Limb (tissue), 2 donors: ENCODE measurements around the gene SLC5A9.
"Not testable (repeated sequence)": the region's sequence is repeated elsewhere in the genome, so short reads cannot be mapped to it uniquely, and the experiment has no call there.

Experiments
- DNase-seq, 2 donors: peaks; one replicate each; pipeline ENCODE4 v3.0.0-alpha.2; 2016; ENCODE audit errors: extremely low spot score in 2 of 2

SLC5A9 gene

GRCh38 chr1:48213462-48213861 lies 9.1 kb upstream of the SLC5A9 start:
- DNase-seq = not testable (repeated sequence)

GRCh38 chr1:48214366-48214765 lies 8.2 kb upstream of the SLC5A9 start:
- not testable (repeated sequence) for DNase-seq

- no peak for DNase-seq
These were observed 7.7 kb upstream of the SLC5A9 start for GRCh38 chr1:48214820-48215219.

- no peak for DNase-seq
These were observed 7.3 kb upstream of the SLC5A9 start for GRCh38 chr1:48215222-48215621.

- DNase-seq = no peak
These were observed 6.6 kb upstream of the SLC5A9 start for GRCh38 chr1:48215889-48216288.

GRCh38 chr1:48216313-48216712 lies 6.2 kb upstream of the SLC5A9 start:
- DNase-seq = no peak

- no peak for DNase-seq
These were observed 5.6 kb upstream of the SLC5A9 start for GRCh38 chr1:48216941-48217340.

- no peak for DNase-seq
These were observed 4.7 kb upstream of the SLC5A9 start for GRCh38 chr1:48217856-48218255.

- no peak for DNase-seq
These were observed 2.7 kb upstream of the SLC5A9 start for GRCh38 chr1:48219803-48220202.

- DNase-seq = no peak
These were observed 1.4 kb upstream of the SLC5A9 start for GRCh38 chr1:48221122-48221521.

GRCh38 chr1:48221657-48222056 lies 859 bp upstream of the SLC5A9 start:
- no peak for DNase-seq

GRCh38 chr1:48223366-48224240 lies 1.1 kb downstream of the SLC5A9 start:
- DNase-seq = no peak

GRCh38 chr1:48224791-48225190 lies 2.3 kb downstream of the SLC5A9 start:
- DNase-seq = no peak

GRCh38 chr1:48225579-48225978 lies 3.1 kb downstream of the SLC5A9 start:
- DNase-seq = no peak

GRCh38 chr1:48227165-48228013 lies 4.9 kb downstream of the SLC5A9 start:
- DNase-seq = no peak

GRCh38 chr1:48228156-48228555 lies 5.6 kb downstream of the SLC5A9 start:
- DNase-seq = no peak

GRCh38 chr1:48229317-48229716 lies 6.8 kb downstream of the SLC5A9 start:
- DNase-seq = no peak

GRCh38 chr1:48230236-48230635 lies 7.7 kb downstream of the SLC5A9 start:
- no peak for DNase-seq

GRCh38 chr1:48232722-48233121 lies 10.2 kb downstream of the SLC5A9 start:
- no peak for DNase-seq

GRCh38 chr1:48233666-48234485 lies 11.4 kb downstream of the SLC5A9 start:
- DNase-seq = no peak

GRCh38 chr1:48235652-48236051 lies 13.1 kb downstream of the SLC5A9 start:
- no peak for DNase-seq
